NCI-H187 treated with DMSO at 0.1 percent for 48 hours (cell line): ENCODE data around the gene ZNF862.
"Not testable (repeated sequence)": the region's sequence is repeated elsewhere in the genome, so short reads cannot be mapped to it uniquely, and the experiment has no call there.

Source experiments
- DNase-seq: peaks from one replicate; lab custom pipeline; 2025; lab: John Stamatoyannopoulos, UW

ZNF862 gene

GRCh38 chr7:149824748-149825566, 13.2 kb upstream of the ZNF862 start:
- DNase-seq = no peak

DNA sequence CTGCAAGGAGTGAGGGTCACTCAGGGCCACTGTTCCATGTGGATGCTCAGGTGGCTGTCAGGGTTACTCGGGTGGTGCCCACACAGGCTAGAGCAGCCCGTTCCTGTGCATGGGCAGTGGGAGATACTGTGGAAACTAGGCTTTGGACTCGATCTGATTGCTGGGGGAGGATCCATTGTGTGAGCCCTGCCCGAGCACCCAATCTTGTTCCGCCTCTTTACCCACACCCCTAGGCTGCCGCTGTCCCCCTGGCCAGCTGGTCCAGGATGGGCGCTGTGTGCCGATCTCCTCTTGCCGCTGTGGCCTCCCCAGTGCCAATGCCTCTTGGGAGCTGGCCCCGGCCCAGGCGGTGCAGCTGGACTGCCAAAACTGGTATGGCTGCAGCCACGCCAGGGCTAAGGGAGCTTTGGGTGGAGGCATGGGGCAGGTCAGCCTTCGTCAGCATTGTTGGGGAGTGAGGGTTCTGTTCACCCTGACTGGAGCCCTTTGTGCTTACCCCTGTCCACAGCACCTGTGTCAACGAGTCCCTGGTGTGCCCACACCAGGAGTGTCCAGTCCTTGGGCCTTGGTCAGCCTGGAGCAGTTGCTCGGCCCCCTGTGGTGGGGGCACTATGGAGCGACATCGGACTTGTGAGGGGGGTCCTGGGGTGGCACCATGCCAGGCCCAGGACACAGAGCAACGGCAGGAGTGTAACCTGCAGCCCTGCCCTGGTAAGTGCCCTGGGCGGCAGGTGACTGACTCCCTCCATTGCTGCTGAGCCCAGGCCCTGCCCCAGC, 12.4 kb upstream of the ZNF862 start:
- DNase-seq = no peak

DNA sequence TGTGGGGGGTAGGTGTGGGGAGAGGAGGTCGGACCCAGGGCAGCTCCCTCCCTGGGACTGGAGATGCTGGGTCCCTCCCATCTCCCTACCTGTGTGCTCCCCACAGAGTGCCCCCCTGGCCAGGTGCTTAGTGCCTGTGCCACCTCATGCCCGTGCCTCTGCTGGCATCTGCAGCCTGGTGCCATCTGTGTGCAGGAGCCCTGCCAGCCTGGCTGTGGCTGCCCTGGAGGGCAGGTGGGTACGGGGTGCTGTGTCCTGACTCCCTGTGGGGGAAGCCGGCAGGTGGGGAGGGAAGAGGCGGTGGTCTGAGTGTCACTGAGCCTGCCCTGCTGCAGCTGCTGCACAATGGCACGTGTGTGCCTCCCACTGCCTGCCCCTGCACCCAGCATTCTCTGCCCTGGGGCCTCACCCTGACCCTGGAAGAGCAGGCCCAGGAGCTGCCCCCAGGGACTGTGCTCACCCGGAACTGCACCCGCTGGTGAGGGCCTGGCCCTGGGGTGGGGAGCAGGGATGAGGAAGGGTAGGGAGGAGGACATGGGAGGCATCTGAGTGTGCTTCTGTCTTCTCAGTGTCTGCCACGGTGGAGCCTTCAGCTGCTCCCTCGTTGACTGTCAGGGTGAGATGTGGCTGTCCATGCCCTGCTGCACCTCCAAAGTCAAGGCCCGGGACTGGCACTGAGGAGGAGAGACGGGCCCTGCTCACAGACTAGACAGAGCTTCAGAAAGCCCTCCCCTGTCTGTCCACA, 11.7 kb upstream of the ZNF862 start:
- DNase-seq = no peak

GRCh38 chr7:149827089-149827981, 10.8 kb upstream of the ZNF862 start:
- DNase-seq = no peak

GRCh38 chr7:149828357-149829309, 9.5 kb upstream of the ZNF862 start:
- DNase-seq = no peak

DNA sequence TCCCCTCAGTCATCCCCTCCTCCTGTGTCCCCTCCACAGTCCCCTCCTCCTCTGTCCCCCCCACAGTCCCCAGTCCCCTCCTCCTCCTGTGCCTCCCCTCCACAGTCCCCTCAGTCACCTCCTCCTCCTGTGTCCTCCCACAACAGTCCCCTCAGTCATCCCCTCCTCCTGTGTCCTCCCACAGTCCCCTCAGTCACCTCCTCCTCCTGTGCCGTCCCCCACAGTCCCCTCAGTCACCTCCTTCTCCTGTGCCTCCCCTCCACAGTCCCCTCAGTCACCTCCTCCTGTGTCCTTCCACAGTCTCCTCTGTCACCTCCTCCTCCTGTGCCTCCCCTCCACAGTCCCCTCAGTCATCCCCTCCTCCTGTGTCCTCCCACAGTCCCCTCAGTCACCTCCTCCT, 7.6 kb upstream of the ZNF862 start:
- not testable (repeated sequence) for DNase-seq

GRCh38 chr7:149830997-149831740, 7.0 kb upstream of the ZNF862 start:
- DNase-seq = no peak

GRCh38 chr7:149831741-149832219, 6.4 kb upstream of the ZNF862 start:
- no peak for DNase-seq

GRCh38 chr7:149832332-149833041, 5.7 kb upstream of the ZNF862 start:
- DNase-seq = no peak

DNA sequence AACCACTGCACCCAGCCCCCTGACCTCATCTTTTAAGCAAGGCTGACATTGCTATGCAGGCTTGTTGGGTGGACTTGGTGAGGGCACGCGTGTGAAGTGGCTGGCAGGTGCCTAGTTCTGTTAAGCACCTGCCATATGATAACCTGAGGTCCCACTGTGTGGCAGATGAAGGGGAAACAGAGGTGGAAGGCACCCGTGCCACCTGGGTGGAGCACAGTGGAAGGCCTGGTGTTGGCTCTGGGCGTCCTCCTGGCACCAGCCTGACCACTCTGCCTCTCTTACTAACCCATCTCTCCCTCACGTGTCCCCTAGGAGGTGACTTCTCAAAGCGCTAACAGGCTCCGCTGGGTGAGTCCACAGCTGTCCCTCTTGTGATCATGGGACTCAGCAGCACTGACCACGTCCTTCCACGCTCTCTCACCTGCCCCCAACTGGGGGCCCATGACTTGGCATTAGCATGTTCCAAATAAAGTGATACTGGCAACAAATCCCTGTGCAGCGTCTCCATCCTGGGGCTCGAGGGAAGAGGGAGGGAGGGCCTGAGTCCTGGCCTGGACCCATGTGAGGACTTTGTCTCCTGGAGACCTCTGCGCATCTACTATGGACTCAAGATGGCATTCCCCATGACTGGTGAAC, 4.6 kb upstream of the ZNF862 start:
- DNase-seq = no peak

DNA sequence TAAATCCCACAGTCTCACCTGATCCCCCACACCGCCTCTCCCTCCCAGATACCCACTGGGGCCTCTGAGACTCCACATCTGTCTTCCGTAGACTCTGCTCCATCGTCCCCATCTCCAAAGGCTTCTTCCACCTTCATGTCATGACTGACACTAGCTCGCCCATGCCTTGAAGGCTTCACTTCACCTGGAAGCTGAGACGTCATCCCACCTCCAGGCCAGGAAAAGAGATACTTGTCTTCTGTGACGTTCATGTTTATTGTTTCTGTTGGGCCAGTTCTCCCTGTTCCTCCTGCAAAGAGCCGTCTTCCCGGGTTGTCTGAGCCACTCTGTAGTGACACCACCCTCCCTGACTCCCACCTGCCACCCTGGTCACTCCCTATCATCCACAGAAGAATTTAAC, 3.6 kb upstream of the ZNF862 start:
- no peak for DNase-seq

GRCh38 chr7:149836434-149836833, 1.7 kb upstream of the ZNF862 start:
- DNase-seq = no peak

DNA sequence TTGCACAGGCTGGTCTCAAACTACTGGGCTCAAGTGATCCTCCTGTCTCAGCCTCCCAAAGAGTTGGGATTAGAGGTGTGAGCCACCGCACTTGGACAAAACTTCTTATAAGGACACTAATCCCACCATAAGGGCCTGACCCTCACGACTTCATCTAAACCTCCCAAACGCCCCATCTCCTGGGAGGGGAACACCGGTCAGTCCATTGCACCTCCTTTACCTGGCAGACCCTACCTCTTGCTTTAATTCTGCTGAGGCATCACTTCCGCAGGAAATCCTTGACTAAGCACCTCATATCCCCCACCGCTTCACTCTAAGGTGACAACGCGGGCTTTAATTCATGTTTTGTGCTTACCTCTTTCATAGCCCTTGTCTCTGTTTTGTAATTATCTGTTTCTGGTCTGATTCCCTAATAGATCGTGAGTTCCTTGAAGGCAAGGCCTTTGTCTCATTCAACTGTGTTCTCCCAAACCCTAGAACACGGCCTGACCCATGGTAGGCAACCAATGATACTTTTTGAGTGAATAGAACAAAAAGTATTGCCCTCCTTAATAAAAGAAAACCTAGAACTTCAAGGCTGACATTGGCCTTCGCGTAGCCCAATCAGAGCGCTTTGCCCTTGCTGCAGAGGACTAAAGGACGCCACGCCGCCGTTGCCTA, 481 bp upstream of the ZNF862 start:
- no peak for DNase-seq

DNA sequence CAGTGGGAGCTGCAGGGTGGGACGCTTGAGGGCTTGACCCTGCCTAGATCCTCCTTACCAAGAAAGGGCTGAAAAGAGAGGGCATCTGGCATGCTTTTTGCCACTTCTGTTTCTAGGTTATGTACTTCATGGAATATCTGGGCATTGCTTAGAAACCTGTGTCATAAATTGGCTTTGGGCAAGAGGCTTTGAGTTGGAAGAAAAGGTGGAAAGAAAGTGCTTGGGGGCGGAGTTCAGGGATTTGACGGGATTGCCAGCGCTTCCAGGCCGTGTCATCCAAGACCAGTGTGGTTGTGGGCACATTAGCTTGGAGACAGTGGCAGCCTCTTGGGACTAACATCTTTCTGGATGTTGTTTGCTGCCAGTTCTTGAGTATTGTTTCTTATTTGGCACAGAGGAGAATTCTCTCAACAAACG, 825 bp downstream of the ZNF862 start:
- no peak for DNase-seq

- no peak for DNase-seq
These were observed 1.8 kb downstream of the ZNF862 start for GRCh38 chr7:149839933-149840332.

GRCh38 chr7:149843566-149843965, 5.4 kb downstream of the ZNF862 start:
- no peak for DNase-seq

GRCh38 chr7:149844445-149844844, 6.3 kb downstream of the ZNF862 start:
- no peak for DNase-seq
